Right forelimb (tissue), 1 donor: ENCODE results near the gene BEAN1.
"Not testable (repeated sequence)": the region's sequence is repeated elsewhere in the genome, so short reads cannot be mapped to it uniquely, and the experiment has no call there.

Experiments
- DNase-seq: peaks from one replicate; pipeline ENCODE4 v3.0.0-alpha.2; 2018

The BEAN1 gene

GRCh38 chr16:66510711-66511601, 83.9 kb downstream of the BEAN1 start:
- DNase-seq: no peak

GRCh38 chr16:66511602-66512271, 84.6 kb downstream of the BEAN1 start:
- DNase-seq: no peak

GRCh38 chr16:66512272-66513110, 85.4 kb downstream of the BEAN1 start:
- peak; percentile 22 for DNase-seq

GRCh38 chr16:66513111-66513723, 86.1 kb downstream of the BEAN1 start:
- DNase-seq: peak; percentile 26

GRCh38 chr16:66514391-66514790, 87.3 kb downstream of the BEAN1 start:
- not testable (repeated sequence) for DNase-seq

GRCh38 chr16:66514980-66515595, 88.0 kb downstream of the BEAN1 start:
- DNase-seq: peak; percentile 41

- DNase-seq: peak; percentile 38
Observed at GRCh38 chr16:66515596-66516508, 88.8 kb downstream of the BEAN1 start.

GRCh38 chr16:66516509-66516807, 89.4 kb downstream of the BEAN1 start:
- DNase-seq: no peak

GRCh38 chr16:66516808-66517585, 89.9 kb downstream of the BEAN1 start:
- peak; percentile 93 for DNase-seq

- DNase-seq: peak; percentile 41
Observed at GRCh38 chr16:66517586-66518263, 90.6 kb downstream of the BEAN1 start.

- DNase-seq: peak; percentile 38
Observed at GRCh38 chr16:66519482-66520373, 92.6 kb downstream of the BEAN1 start.

- peak; percentile 37 for DNase-seq
Observed at GRCh38 chr16:66520406-66521170, 93.5 kb downstream of the BEAN1 start.

GRCh38 chr16:66521252-66521713, 94.2 kb downstream of the BEAN1 start:
- peak; percentile 38 for DNase-seq

GRCh38 chr16:66521951-66522771, 95.1 kb downstream of the BEAN1 start:
- DNase-seq: peak; percentile 38

- DNase-seq: peak; percentile 18
Observed at GRCh38 chr16:66522816-66523590, 95.9 kb downstream of the BEAN1 start.

- DNase-seq: peak; percentile 30
Observed at GRCh38 chr16:66523861-66524354, 96.8 kb downstream of the BEAN1 start.
